ENCODE measurements around the gene MROH2A.

Gene MROH2A

DNA sequence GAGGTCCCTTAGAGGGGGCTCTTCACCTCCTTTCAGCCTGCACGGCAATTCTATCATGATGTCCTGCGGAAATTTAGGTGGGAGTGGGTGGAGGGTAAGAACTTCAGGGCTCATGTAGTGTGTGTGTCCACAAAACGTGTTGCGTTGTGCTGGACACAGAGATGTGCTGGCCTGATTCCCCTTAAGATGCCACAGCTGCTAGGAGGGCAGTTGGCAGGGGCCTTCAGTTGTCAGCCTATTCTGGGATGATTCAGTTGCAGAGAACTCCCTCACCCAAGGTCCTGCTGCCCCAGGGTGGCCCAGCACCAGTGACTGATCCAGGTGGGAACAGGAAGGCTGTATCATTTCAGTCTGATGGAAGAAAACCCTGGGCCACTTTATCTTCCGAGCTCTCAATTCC, 77.2 kb downstream of the MROH2A start:
- no peak overlapping the region for H3K4me3 ChIP-seq (replicated peaks; ENCODE audit: low read depth, low read length)
- TF ChIP-seq, protein P1, sequence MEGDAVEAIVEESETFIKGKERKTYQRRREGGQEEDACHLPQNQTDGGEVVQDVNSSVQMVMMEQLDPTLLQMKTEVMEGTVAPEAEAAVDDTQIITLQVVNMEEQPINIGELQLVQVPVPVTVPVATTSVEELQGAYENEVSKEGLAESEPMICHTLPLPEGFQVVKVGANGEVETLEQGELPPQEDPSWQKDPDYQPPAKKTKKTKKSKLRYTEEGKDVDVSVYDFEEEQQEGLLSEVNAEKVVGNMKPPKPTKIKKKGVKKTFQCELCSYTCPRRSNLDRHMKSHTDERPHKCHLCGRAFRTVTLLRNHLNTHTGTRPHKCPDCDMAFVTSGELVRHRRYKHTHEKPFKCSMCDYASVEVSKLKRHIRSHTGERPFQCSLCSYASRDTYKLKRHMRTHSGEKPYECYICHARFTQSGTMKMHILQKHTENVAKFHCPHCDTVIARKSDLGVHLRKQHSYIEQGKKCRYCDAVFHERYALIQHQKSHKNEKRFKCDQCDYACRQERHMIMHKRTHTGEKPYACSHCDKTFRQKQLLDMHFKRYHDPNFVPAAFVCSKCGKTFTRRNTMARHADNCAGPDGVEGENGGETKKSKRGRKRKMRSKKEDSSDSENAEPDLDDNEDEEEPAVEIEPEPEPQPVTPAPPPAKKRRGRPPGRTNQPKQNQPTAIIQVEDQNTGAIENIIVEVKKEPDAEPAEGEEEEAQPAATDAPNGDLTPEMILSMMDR (IDR thresholded peaks at IDR 0.05; ENCODE audit: low read depth, low read length, missing control alignments) = no peak
- DNase-seq (ENCODE audit: extremely low read depth, low read depth) = no peak

DNA sequence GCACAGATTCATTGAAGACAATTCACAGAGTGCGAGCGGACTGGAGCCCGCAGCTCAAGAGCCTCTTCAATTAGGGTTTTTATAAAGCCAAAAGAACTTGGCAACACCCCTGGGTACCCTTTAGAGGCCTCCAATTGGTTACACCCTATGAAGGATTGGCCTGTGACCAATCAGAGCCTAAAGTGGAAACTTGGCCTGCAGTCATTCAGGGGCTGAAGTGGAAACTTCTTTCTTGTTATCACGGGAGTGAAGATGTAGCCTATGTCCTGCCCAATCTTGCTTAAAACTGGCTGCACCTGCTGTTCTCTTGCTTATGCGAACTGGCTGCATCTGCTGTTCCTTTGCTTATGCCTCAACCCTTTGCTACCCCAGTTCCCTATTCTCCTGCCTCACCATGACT, 78.1 kb downstream of the MROH2A start:
- H3K4me3 ChIP-seq (replicated peaks; ENCODE audit: low read depth, low read length) = no peak overlapping the region
- no peak for DNase-seq (ENCODE audit: extremely low read depth, low read depth)
- TF ChIP-seq, protein P1 (IDR thresholded peaks at IDR 0.05; ENCODE audit: low read depth, low read length, missing control alignments) = no peak

DNA sequence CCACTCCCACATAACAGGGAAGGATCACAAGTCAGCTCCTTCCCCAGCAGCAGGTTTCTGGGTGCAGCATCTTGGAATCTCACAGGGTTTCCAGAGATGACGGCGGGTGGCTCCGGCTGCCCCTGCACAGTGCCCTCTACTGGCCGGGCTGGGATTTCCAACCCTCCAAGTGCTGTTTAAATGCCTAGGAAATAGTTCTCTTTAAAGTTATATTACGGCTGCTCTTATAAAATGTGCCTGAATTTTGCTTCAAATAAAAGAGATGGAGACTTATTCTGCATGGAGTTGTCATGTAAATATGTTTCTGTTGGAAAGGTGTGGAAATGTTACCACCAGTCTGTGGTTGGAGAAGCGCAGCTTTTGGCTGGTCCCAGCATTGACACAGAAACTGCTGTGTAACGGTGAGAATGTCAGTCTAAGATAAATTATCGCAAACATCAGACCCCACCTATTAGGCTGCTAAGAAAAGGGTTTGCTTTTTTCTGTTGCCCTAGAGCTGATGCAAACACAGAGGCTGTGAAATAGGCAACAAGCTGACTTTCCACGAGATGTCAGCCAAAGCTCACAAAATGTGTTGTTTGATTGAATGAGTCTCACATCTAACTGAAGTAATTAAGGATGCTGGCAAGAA, 79.5 kb downstream of the MROH2A start:
- no peak overlapping the region for H3K4me3 ChIP-seq (replicated peaks; ENCODE audit: low read depth, low read length)
- DNase-seq (ENCODE audit: extremely low read depth, low read depth) = no peak
- TF ChIP-seq, protein P1 (IDR thresholded peaks at IDR 0.05; ENCODE audit: low read depth, low read length, missing control alignments) = peak; percentile 82

DNA sequence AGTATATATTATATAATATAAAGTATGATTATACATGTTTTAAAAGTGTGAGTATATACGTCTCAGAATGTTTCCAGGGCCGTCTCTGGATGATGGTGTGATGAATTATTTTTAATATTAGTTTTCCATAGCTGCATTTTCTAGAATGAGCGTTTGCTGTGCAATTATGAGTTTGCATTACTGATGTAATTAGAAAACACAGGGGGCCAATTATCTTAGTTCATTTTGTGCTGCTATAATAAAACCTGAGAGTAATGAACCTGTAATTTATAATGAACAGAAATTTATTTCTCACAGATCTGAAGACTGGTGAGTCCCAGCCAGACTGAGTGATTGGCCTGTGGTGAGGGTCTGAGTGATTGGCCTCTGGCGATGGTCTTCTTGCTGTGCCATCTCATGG, 80.2 kb downstream of the MROH2A start:
- DNase-seq (ENCODE audit: extremely low read depth, low read depth) = no peak
- no peak overlapping the region for H3K4me3 ChIP-seq (replicated peaks; ENCODE audit: low read depth, low read length)
- TF ChIP-seq, protein P1 (IDR thresholded peaks at IDR 0.05; ENCODE audit: low read depth, low read length, missing control alignments) = no peak

DNA sequence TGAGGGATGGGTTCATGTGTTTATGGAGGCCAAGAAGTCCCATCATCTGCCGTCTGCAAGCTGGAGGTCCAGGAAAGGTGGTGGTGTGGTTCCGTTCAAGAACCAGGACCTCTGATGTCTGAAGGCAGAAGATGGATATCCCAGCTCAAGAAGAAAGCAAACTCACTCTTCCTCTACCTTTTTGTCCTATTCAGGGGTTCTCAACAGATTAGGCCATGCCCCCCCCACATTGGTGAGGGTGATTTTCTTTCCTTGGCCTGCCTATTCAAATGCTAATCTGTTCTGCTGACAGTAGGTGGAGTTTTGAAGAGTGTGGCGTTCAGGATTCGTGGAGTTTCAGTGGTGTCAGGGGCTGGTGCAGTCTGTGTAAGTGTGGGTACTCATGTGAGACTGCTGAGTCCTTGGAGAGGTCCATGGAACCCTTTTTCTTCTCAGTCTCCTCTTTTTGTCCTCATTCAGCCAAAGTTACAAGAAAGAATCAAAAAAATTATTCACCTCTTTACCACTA, 84.2 kb downstream of the MROH2A start:
- DNase-seq (ENCODE audit: extremely low read depth, low read depth) = no peak
- TF ChIP-seq, protein P1 (IDR thresholded peaks at IDR 0.05; ENCODE audit: low read depth, low read length, missing control alignments) = no peak
- no peak overlapping the region for H3K4me3 ChIP-seq (replicated peaks; ENCODE audit: low read depth, low read length)

DNA sequence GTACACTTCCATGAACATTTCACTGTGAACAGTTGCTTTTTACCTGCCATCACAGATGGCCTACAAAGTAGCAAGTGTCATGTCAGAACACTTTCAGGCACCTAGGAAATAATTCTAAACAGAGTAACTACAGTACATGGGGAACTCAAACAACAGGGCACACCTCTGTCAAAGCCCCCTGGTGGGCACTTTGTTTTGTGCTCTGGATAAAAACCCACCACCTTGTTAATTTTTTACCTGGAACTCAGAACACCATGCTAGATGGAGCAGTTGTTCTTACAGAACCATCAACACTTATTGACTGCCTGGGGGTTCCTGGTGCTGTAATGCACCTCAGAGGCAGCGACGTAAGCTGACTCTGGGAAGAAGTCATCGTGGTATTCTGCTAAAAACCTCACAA, 87.7 kb downstream of the MROH2A start:
- no peak for DNase-seq (ENCODE audit: extremely low read depth, low read depth)
- H3K4me3 ChIP-seq (replicated peaks; ENCODE audit: low read depth, low read length) = no peak overlapping the region
- TF ChIP-seq, protein P1 (IDR thresholded peaks at IDR 0.05; ENCODE audit: low read depth, low read length, missing control alignments) = peak; percentile 39

DNA sequence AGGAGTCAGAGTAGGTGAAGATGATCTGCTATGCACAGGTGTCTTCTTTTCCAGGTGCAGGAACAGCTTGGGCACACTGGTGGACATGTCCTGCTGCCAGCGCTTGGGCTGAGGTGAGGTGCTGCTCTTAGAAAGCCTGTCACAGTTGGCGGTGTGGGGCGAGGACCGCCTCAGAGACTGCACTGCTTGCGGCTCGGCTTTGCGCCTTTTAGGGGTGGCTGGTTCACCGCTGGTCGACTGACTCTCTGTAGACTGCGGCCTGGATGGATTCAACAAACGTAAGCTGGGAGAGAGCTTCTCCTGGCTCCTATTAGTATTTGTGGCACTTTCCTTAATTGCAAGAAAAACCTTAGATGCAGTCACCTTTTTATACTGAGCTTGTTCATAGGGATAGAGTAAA, 88.3 kb downstream of the MROH2A start:
- no peak for DNase-seq (ENCODE audit: extremely low read depth, low read depth)
- TF ChIP-seq, protein P1 (IDR thresholded peaks at IDR 0.05; ENCODE audit: low read depth, low read length, missing control alignments) = no peak
- no peak overlapping the region for H3K4me3 ChIP-seq (replicated peaks; ENCODE audit: low read depth, low read length)

Measured in HFF-Myc (cell line).